ENCODE measurements around the gene CNN1.

CNN1 gene

DNA sequence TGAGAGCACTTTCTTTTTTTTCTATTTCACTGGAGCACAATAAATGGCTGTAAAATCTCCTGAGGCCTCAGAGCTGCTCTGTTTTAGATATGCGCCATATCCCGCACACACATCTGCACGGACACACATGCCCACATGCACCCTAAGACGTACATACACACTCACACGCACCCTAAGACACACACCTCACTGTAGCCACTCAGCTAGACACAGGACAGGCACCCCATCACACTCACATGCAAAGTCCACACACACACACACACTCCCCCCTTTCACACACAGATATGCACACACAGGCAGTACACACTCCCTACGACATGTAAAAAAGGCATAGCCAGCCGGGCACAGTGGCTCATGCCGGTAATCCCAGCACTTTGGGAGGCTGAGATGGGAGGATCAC lies 11.6 kb downstream of the CNN1 start:
- Histone ChIP-seq H3F3A (ENCODE audit: insufficient read depth) (no peaks in the 10 kb centered on the region), H3K79me2 (ENCODE audit: insufficient read depth, low read length) (no peaks in the 10 kb centered on the region), H3K4me2 (ENCODE audit: low read depth, low read length, poor library complexity, severe bottlenecking) (no peak overlapping the region), H3K36me3 (ENCODE audit: low read length) (no peaks in the 10 kb centered on the region), H3K27ac (ENCODE audit: low read depth, low read length) (no peak overlapping the region), H2AFZ (ENCODE audit: low read depth, low read length, severe bottlenecking) (no peak overlapping the region), H3K4me3 (ENCODE audit: insufficient read depth, low read length, poor library complexity, severe bottlenecking) (no peak overlapping the region), H3K9me3 (ENCODE audit: insufficient read depth, low read length) (no peaks in the 10 kb centered on the region), H4K20me1 (ENCODE audit: low read depth, low read length) (no peaks in the 10 kb centered on the region), H3K9ac (ENCODE audit: low read length) (no peak overlapping the region), H3K9me2 (replicated peaks; ENCODE audit: insufficient read depth, low read length) (no peaks in the 10 kb centered on the region), H3K27me3 (ENCODE audit: low read length) (no peaks in the 10 kb centered on the region)
- no peak for TF ChIP-seq CTCF (IDR thresholded peaks at IDR 0.05; ENCODE audit: insufficient read depth, low read length, poor library complexity, severe bottlenecking)

GRCh38 chr19:11551603-11552235 lies 13.1 kb downstream of the CNN1 start:
- H3F3A ChIP-seq (ENCODE audit: insufficient read depth), result no peaks in the 10 kb centered on the region
- no peaks in the 10 kb centered on the region for H3K9me3 ChIP-seq (ENCODE audit: insufficient read depth, low read length)
- H4K20me1 ChIP-seq (ENCODE audit: low read depth, low read length), result no peaks in the 10 kb centered on the region
- no peak overlapping the region for H3K27ac ChIP-seq (ENCODE audit: low read depth, low read length)
- H3K9ac ChIP-seq (ENCODE audit: low read length), result no peak overlapping the region
- H3K4me3 ChIP-seq (ENCODE audit: insufficient read depth, low read length, poor library complexity, severe bottlenecking), result no peak overlapping the region
- H3K27me3 ChIP-seq (ENCODE audit: low read length), result no peaks in the 10 kb centered on the region
- H3K36me3 ChIP-seq (ENCODE audit: low read length), result no peaks in the 10 kb centered on the region
- TF ChIP-seq CTCF (IDR thresholded peaks at IDR 0.05; ENCODE audit: insufficient read depth, low read length, poor library complexity, severe bottlenecking) (no peak), EZH2phosphoT487 (conservative IDR thresholded peaks at IDR 0.05; ENCODE audit: low read length) (no peak)
- H3K4me2 ChIP-seq (ENCODE audit: low read depth, low read length, poor library complexity, severe bottlenecking), result no peak overlapping the region
- H3K79me2 ChIP-seq (ENCODE audit: insufficient read depth, low read length), result peaks cover 7% of the 10 kb centered on the region
- H3K9me2 ChIP-seq (replicated peaks; ENCODE audit: insufficient read depth, low read length), result no peaks in the 10 kb centered on the region
- H2AFZ ChIP-seq (ENCODE audit: low read depth, low read length, severe bottlenecking), result no peak overlapping the region

- H3K27ac ChIP-seq (ENCODE audit: low read depth, low read length), result no peak overlapping the region
- H3K9ac ChIP-seq (ENCODE audit: low read length), result no peak overlapping the region
- no peak overlapping the region for H2AFZ ChIP-seq (ENCODE audit: low read depth, low read length, severe bottlenecking)
- H3K9me3 ChIP-seq (ENCODE audit: insufficient read depth, low read length), result no peaks in the 10 kb centered on the region
- no peaks in the 10 kb centered on the region for H3F3A ChIP-seq (ENCODE audit: insufficient read depth)
- no peaks in the 10 kb centered on the region for H3K27me3 ChIP-seq (ENCODE audit: low read length)
- no peak overlapping the region for H3K4me3 ChIP-seq (ENCODE audit: insufficient read depth, low read length, poor library complexity, severe bottlenecking)
- no peaks in the 10 kb centered on the region for H3K36me3 ChIP-seq (ENCODE audit: low read length)
- H3K9me2 ChIP-seq (replicated peaks; ENCODE audit: insufficient read depth, low read length), result no peaks in the 10 kb centered on the region
- peaks cover 14% of the 10 kb centered on the region for H3K79me2 ChIP-seq (ENCODE audit: insufficient read depth, low read length)
- no peak overlapping the region for H3K4me2 ChIP-seq (ENCODE audit: low read depth, low read length, poor library complexity, severe bottlenecking)
- H4K20me1 ChIP-seq (ENCODE audit: low read depth, low read length), result no peaks in the 10 kb centered on the region
- TF ChIP-seq EZH2phosphoT487 (conservative IDR thresholded peaks at IDR 0.05; ENCODE audit: low read length), result no peak
- TF ChIP-seq CTCF (IDR thresholded peaks at IDR 0.05; ENCODE audit: insufficient read depth, low read length, poor library complexity, severe bottlenecking), result no peak
These were observed 14.2 kb downstream of the CNN1 start for GRCh38 chr19:11552666-11553372.
